GM23248 (cell line): ENCODE results near the gene SPTB.

Source experiments
- EZH2 ChIP-seq: fragments of 200-600 bp; sonication (generic); IDR thresholded peaks from 2 replicates; pipeline ENCODE4 v1.6.1; 2018; ENCODE audit warnings: antibody characterized with exemption, mild to moderate bottlenecking; ENCODE audit not compliant: insufficient read depth, poor library complexity, severe bottlenecking
- EZH2phosphoT487 ChIP-seq: fragments of 200-600 bp; sonication (generic); IDR thresholded peaks from 2 replicates; pipeline ENCODE4 v1.6.1; 2018; ENCODE audit warnings: antibody characterized with exemption, moderate library complexity, mild to moderate bottlenecking, low read depth; ENCODE audit not compliant: insufficient read depth

- TF ChIP-seq EZH2phosphoT487 (no peak), EZH2 (no peak)
Measured at GRCh38 chr14:64825509-64825908, 54.2 kb downstream of the SPTB start.
